K562 (cell line): ENCODE results near the gene PRDM16. TPM values are rescaled to one million over a fixed set of nuclear protein-coding genes. Genes with fewer than 3 reads are reported as not detected.

ENCODE experiments used
- FOS ChIP-seq: IDR thresholded peaks from 3 replicates; pipeline ENCODE4 v1.6.1; 2011; ENCODE audit not compliant: insufficient read length; ENCODE audit errors: extremely low read depth
- MTA3 ChIP-seq: fragments of 450-650 bp; formaldehyde crosslinking; IDR thresholded peaks from 2 replicates; pipeline ENCODE4 v1.6.1; 2017; ENCODE audit warnings: mild to moderate bottlenecking, borderline replicate concordance
- RBM15 ChIP-seq: fragments of 200-400 bp; formaldehyde crosslinking; IDR thresholded peaks from 2 replicates; pipeline ENCODE4 v1.6.1; 2018; ENCODE audit warnings: mild to moderate bottlenecking, low read length, moderate library complexity; ENCODE audit not compliant: insufficient read depth
- RNF2 ChIP-seq: sonication (generic); IDR thresholded peaks from 2 replicates; pipeline ENCODE4 v1.6.1; 2016
- SLC30A9 ChIP-seq: fragments of 250-450 bp; sonication (Bioruptor Pico); IDR thresholded peaks from 2 replicates; pipeline ENCODE4 v1.8.0; 2022; ENCODE audit warnings: mild to moderate bottlenecking, moderate library complexity
- ZNF140 ChIP-seq: fragments of 250-450 bp; sonication (Bioruptor Pico); IDR thresholded peaks from 2 replicates; pipeline ENCODE4 v1.8.0; 2021; ENCODE audit warnings: moderate library complexity, mild to moderate bottlenecking, inconsistent platforms
- ZNF217 ChIP-seq: sonication (generic); formaldehyde crosslinking; IDR thresholded peaks from 2 replicates; pipeline ENCODE4 v1.8.0; 2022; ENCODE audit warnings: mild to moderate bottlenecking, missing genetic modification reagents
- polyA plus RNA-seq, 8 experiments: library from polyadenylated mRNA; depleted of rRNA in 4 of 8; stranded (reverse) in 5 of 8; unstranded in 3 of 8; fragments of >200 nt; fragmentation: Nextera tagmentation in 2 of 8; fragmentation: Illumina TruSeq in 1 of 8; extraction: Ambion mirVana in 2 of 8; extraction: Trizol in 1 of 8; gene quantifications; 2 replicates each; pipeline versions ENCODE4 v1.2.1 to v1.2.3, GENCODE V29; 2011 to 2014; ENCODE audit warnings: inconsistent platforms in 1 of 8, missing spikeins in 1 of 8
- total RNA-seq, 7 experiments: library from RNA; depleted of rRNA in 6 of 7; stranded (reverse); fragments of >200 nt in 6 of 7; fragmentation: Illumina TruSeq in 2 of 7; extraction: Trizol in 2 of 7; gene quantifications; 2 replicates each; pipeline versions ENCODE4 v1.2.1 to v1.2.3, GENCODE V29; 2011 to 2021; ENCODE audit warnings: low replicate concordance in 1 of 7
- TF ChIP-seq, protein P1 (sequence below): fragments of 450-650 bp; IDR thresholded peaks from 2 replicates; pipeline ENCODE4 v1.6.1; 2016; ENCODE audit warnings: mild to moderate bottlenecking, moderate library complexity
- TF ChIP-seq, protein P2 (sequence below): sonication (generic); IDR thresholded peaks from 2 replicates; pipeline ENCODE4 v1.6.1; 2016
- TF ChIP-seq, protein P3 (sequence below): sonication (generic); formaldehyde crosslinking; IDR thresholded peaks from 2 replicates; pipeline ENCODE4 v1.8.0; 2022; ENCODE audit warnings: mild to moderate bottlenecking, missing genetic modification reagents

The PRDM16 gene
- total and polyA plus RNA-seq, 9 of the 15 experiments (the other 6 are each of a cell fraction or from before 2014, with no cell fraction given) = 0.10 to 0.27 TPM; not detected in 7

DNA sequence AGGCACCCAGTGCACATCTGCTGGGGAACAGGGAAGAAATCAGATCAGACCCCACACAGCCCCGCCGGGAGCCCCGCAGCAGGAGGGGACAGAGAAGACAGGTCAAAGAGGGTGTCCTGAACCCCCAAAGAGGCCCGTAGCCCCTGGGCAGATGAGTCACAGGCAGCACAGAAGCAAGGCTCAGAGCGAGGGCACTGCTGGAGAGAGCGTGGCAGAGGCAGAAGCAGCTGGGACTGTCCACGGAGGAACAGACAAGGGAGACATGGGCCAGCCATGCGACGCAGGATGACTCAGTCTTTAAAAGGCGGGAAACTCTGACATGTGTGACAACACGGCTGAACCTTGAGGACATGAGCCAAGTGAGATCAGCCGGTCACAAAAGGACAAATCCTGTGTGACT, 14.5 kb upstream of the PRDM16 start (continued):
- TF ChIP-seq, protein P1, sequence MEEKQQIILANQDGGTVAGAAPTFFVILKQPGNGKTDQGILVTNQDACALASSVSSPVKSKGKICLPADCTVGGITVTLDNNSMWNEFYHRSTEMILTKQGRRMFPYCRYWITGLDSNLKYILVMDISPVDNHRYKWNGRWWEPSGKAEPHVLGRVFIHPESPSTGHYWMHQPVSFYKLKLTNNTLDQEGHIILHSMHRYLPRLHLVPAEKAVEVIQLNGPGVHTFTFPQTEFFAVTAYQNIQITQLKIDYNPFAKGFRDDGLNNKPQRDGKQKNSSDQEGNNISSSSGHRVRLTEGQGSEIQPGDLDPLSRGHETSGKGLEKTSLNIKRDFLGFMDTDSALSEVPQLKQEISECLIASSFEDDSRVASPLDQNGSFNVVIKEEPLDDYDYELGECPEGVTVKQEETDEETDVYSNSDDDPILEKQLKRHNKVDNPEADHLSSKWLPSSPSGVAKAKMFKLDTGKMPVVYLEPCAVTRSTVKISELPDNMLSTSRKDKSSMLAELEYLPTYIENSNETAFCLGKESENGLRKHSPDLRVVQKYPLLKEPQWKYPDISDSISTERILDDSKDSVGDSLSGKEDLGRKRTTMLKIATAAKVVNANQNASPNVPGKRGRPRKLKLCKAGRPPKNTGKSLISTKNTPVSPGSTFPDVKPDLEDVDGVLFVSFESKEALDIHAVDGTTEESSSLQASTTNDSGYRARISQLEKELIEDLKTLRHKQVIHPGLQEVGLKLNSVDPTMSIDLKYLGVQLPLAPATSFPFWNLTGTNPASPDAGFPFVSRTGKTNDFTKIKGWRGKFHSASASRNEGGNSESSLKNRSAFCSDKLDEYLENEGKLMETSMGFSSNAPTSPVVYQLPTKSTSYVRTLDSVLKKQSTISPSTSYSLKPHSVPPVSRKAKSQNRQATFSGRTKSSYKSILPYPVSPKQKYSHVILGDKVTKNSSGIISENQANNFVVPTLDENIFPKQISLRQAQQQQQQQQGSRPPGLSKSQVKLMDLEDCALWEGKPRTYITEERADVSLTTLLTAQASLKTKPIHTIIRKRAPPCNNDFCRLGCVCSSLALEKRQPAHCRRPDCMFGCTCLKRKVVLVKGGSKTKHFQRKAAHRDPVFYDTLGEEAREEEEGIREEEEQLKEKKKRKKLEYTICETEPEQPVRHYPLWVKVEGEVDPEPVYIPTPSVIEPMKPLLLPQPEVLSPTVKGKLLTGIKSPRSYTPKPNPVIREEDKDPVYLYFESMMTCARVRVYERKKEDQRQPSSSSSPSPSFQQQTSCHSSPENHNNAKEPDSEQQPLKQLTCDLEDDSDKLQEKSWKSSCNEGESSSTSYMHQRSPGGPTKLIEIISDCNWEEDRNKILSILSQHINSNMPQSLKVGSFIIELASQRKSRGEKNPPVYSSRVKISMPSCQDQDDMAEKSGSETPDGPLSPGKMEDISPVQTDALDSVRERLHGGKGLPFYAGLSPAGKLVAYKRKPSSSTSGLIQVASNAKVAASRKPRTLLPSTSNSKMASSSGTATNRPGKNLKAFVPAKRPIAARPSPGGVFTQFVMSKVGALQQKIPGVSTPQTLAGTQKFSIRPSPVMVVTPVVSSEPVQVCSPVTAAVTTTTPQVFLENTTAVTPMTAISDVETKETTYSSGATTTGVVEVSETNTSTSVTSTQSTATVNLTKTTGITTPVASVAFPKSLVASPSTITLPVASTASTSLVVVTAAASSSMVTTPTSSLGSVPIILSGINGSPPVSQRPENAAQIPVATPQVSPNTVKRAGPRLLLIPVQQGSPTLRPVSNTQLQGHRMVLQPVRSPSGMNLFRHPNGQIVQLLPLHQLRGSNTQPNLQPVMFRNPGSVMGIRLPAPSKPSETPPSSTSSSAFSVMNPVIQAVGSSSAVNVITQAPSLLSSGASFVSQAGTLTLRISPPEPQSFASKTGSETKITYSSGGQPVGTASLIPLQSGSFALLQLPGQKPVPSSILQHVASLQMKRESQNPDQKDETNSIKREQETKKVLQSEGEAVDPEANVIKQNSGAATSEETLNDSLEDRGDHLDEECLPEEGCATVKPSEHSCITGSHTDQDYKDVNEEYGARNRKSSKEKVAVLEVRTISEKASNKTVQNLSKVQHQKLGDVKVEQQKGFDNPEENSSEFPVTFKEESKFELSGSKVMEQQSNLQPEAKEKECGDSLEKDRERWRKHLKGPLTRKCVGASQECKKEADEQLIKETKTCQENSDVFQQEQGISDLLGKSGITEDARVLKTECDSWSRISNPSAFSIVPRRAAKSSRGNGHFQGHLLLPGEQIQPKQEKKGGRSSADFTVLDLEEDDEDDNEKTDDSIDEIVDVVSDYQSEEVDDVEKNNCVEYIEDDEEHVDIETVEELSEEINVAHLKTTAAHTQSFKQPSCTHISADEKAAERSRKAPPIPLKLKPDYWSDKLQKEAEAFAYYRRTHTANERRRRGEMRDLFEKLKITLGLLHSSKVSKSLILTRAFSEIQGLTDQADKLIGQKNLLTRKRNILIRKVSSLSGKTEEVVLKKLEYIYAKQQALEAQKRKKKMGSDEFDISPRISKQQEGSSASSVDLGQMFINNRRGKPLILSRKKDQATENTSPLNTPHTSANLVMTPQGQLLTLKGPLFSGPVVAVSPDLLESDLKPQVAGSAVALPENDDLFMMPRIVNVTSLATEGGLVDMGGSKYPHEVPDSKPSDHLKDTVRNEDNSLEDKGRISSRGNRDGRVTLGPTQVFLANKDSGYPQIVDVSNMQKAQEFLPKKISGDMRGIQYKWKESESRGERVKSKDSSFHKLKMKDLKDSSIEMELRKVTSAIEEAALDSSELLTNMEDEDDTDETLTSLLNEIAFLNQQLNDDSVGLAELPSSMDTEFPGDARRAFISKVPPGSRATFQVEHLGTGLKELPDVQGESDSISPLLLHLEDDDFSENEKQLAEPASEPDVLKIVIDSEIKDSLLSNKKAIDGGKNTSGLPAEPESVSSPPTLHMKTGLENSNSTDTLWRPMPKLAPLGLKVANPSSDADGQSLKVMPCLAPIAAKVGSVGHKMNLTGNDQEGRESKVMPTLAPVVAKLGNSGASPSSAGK = peak; percentile 75
- no peak for TF ChIP-seq RNF2
- TF ChIP-seq, protein P2, sequence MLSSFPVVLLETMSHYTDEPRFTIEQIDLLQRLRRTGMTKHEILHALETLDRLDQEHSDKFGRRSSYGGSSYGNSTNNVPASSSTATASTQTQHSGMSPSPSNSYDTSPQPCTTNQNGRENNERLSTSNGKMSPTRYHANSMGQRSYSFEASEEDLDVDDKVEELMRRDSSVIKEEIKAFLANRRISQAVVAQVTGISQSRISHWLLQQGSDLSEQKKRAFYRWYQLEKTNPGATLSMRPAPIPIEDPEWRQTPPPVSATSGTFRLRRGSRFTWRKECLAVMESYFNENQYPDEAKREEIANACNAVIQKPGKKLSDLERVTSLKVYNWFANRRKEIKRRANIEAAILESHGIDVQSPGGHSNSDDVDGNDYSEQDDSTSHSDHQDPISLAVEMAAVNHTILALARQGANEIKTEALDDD = no peak
- no peak for TF ChIP-seq MTA3
- no peak for TF ChIP-seq RBM15
- no peak for TF ChIP-seq FOS
- no peak for TF ChIP-seq SLC30A9 (CRISPR knock-in tag)
- no peak for TF ChIP-seq ZNF217 (CRISPR knock-in tag)
- TF ChIP-seq, protein P3, sequence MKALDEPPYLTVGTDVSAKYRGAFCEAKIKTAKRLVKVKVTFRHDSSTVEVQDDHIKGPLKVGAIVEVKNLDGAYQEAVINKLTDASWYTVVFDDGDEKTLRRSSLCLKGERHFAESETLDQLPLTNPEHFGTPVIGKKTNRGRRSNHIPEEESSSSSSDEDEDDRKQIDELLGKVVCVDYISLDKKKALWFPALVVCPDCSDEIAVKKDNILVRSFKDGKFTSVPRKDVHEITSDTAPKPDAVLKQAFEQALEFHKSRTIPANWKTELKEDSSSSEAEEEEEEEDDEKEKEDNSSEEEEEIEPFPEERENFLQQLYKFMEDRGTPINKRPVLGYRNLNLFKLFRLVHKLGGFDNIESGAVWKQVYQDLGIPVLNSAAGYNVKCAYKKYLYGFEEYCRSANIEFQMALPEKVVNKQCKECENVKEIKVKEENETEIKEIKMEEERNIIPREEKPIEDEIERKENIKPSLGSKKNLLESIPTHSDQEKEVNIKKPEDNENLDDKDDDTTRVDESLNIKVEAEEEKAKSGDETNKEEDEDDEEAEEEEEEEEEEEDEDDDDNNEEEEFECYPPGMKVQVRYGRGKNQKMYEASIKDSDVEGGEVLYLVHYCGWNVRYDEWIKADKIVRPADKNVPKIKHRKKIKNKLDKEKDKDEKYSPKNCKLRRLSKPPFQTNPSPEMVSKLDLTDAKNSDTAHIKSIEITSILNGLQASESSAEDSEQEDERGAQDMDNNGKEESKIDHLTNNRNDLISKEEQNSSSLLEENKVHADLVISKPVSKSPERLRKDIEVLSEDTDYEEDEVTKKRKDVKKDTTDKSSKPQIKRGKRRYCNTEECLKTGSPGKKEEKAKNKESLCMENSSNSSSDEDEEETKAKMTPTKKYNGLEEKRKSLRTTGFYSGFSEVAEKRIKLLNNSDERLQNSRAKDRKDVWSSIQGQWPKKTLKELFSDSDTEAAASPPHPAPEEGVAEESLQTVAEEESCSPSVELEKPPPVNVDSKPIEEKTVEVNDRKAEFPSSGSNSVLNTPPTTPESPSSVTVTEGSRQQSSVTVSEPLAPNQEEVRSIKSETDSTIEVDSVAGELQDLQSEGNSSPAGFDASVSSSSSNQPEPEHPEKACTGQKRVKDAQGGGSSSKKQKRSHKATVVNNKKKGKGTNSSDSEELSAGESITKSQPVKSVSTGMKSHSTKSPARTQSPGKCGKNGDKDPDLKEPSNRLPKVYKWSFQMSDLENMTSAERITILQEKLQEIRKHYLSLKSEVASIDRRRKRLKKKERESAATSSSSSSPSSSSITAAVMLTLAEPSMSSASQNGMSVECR (CRISPR knock-in tag) = no peak
- no peak for TF ChIP-seq ZNF140
